T-helper 2 cell (primary cell): ENCODE data around the gene TFEC.

ENCODE experiments used
- DNase-seq, 5 experiments: peaks; one replicate each; pipeline versions ENCODE4 v3.0.0 to v3.0.0-alpha.2; 2012 to 2022

The TFEC gene

DNA sequence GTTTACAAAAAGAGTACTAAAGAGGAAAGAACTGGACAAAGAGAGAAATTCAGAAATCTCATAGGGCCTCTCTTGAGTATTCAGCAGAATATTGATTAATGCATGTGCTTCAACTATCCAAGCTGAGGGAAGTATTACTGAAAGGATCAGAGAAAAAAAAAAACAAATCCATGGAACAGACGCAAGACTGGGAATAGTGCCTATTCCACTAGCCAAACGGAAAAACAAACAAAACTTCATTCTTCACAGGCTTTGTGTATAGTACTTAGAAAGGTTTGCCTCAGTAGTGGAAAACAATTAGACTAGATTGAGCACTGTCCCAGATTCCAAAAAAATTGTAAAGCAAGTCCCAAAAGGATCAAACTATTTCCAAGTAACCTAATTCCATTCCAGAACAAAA is 106.2 kb downstream of the TFEC start:
- DNase-seq = no peak

GRCh38 chr7:115920367-115920766 is 110.2 kb downstream of the TFEC start:
- no peak for DNase-seq

DNA sequence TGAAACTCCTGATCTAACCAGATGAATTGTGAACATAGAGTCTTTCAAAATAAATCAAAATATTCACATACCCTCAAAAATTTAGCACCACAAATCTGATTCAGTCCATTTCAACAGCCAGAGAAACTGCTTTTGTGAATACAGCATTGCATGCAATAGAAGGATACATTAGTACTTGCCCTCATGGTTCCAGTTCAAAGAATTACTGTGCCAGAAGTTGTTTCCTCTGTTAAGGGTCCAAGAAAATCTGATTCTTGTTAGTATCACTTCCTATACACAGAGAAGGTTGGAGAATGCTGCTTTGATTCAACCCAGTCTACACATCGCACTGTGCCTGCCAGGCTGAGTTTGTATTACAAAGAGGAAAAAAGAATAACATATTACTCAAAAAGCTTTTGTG is 115.6 kb downstream of the TFEC start:
- no peak for DNase-seq

DNA sequence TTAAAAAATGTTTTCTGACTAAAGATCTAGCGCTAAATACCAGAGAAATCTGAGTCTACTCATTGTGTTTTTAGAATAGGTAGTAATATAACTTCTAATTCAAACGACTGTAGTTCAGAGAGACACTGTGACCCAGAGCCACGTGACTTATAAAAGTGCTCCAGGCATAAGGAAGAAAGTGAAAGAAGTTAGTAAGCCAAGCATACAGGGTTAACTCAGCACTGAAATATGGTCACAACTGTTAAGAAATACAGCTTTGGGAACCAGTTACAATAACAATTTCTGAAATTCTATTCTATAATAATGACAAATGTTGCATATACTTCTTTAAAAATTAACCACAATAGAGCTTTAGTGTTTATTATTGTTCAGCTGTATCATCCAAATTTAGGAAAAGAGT is 119.1 kb downstream of the TFEC start:
- no peak for DNase-seq

GRCh38 chr7:115910541-115911164 is 119.9 kb downstream of the TFEC start:
- peak in 1 of 5 experiments; percentile 6 for DNase-seq

DNA sequence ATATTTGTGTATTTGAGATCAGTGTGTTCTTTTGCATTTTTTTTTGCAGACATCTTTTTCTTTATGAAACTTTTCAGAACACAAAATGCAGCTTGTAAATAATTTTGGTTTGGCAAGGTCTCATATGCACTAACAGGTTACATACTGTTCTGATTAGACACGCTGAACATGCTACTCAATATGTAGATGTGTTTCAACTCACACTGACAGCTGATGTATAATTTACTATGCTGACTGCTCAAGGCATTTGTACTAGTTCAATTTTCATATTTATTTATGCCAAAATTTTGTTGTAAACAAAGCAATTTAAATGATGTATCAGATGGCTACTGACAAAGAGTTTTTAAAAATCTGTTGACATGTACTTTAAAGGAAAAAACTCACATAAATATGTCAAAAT is 123.8 kb downstream of the TFEC start:
- no peak for DNase-seq

GRCh38 chr7:115889669-115889984 is 140.9 kb downstream of the TFEC start:
- DNase-seq = no peak

- no peak for DNase-seq
These were observed 141.4 kb downstream of the TFEC start for GRCh38 chr7:115888981-115889668.

GRCh38 chr7:115885550-115885949 is 145.0 kb downstream of the TFEC start:
- DNase-seq = no peak
